Stimulated activated naive CD8-positive, alpha-beta T cell treated with anti-CD3 and anti-CD28 coated beads, Interleukin-15, amount 100 ng/mL, for 72 hours (primary cell): ENCODE measurements around the gene ZIC2.
A peak's percentile ranks its signal among the peaks of the same experiment; 100 is the strongest.
"Not testable (repeated sequence)": the region's sequence is repeated elsewhere in the genome, so short reads cannot be mapped to it uniquely, and the experiment has no call there.

Source experiments
- ATAC-seq: fragments of 150-1000 bp; cut with Tn5 transposase; 2 replicates; pipeline ENCODE4 v1.10.0; 2021; ENCODE audit warnings: mild to moderate bottlenecking, moderate library complexity
- DNase-seq, 2 donors: peaks; one replicate each; pipeline ENCODE4 v3.0.0; 2021 to 2022
- H3K27ac Mint-ChIP-seq, 2 donors: one replicate each; pipeline ENCODE4 v1.8.0; 2022; ENCODE audit warnings: mild to moderate bottlenecking in 2 of 2, mixed read lengths in 2 of 2, moderate library complexity in 2 of 2
- H3K27me3 Mint-ChIP-seq: one replicate; pipeline ENCODE4 v1.8.0; 2022; ENCODE audit warnings: mixed read lengths
- H3K4me1 Mint-ChIP-seq: one replicate; pipeline ENCODE4 v1.8.0; 2022; ENCODE audit warnings: mild to moderate bottlenecking, mixed read lengths
- H3K4me3 Mint-ChIP-seq, 2 donors: one replicate each; pipeline ENCODE4 v1.8.0; 2022; ENCODE audit warnings: mild to moderate bottlenecking in 2 of 2, mixed read lengths in 2 of 2, moderate library complexity in 1 of 2
- H3K9me3 Mint-ChIP-seq, 2 donors: one replicate each; pipeline ENCODE4 v1.8.0; 2022; ENCODE audit warnings: mixed read lengths in 2 of 2

Gene ZIC2

DNA sequence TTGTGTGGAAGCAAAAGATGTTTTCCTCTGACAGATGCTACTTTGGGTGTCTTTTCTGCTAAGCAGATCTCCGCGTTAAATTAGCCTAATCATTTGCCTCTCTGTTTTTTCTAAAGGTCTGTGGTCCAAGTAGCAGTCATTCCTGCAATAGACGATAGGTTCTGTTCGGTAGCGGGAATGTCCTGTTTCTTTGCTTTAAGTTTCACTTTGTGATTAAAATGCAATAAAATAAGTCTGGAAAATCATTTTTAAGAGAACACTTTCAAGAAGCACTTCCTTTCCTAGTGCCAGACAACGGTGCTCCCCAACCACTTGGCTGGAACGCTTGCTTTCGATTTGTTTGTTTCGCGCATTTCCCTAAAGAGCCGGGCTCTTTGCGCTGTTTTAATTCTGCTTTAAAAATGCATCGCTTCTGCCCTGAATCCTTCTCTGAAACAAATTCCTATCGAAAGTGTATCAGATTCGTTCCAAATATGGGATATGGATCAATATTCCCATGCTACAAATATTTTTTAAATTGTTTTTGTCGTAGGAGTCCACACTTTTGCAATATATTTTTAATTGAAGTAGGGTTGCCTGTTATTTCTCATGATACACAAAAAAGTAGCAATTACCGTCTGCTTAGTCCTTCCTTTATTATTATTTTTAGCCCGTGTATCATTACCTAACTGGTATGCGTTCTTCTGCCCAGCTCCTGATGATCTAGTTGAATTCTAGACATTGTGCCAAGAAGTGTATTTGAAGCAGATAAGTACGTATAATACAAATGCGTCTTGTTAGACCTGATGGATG is 14.2 kb downstream of the ZIC2 start:
- Mint-ChIP-seq H3K9me3 (peaks cover 0 to 6% of the 10 kb centered on the region in 2 donors), H3K27ac (no peak overlapping the region)

DNA sequence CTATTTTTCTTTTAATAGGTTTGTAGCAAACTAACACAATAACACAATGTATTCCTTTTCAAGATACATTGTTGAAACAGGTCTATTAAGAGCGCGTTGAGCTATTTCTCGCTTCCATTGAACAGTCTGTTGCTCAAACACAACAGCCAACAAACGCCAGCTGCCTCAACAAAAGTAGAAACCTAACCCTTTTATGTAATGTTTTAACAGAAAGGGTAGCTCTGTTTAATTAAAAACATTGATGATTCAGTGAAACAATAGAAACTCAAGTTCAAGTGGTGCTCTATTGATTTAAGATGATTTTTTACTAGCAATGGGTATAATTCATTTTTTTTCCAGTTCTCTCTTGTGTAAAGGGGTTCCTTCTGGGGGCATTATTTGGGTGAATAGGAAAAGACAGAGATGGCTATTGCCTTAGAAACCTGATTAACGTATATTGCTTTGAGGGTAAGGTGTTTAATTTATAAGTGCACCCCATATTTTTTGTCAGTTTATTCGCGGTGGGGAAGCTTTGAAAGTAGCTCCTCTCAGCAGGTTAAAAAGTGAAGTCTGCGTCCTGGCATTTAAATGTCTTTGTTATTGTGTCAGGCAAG is 14.9 kb downstream of the ZIC2 start:
- Mint-ChIP-seq H3K4me1 (peaks cover 30% of the 10 kb centered on the region), H3K4me3 (no peak overlapping the region), H3K9me3 (peaks cover 0 to 6% of the 10 kb centered on the region in 2 donors), H3K27me3 (peaks cover 81% of the 10 kb centered on the region), H3K27ac (no peak overlapping the region)
- no peak for DNase-seq
- ATAC-seq = no peak

More for the DNA sequence above, 14.2 kb downstream of the ZIC2 start:
- DNase-seq = no peak
- no peak for ATAC-seq
- peaks cover 88% of the 10 kb centered on the region for H3K27me3 Mint-ChIP-seq
- peaks cover 30% of the 10 kb centered on the region for H3K4me1 Mint-ChIP-seq
- no peak overlapping the region for H3K4me3 Mint-ChIP-seq

DNA sequence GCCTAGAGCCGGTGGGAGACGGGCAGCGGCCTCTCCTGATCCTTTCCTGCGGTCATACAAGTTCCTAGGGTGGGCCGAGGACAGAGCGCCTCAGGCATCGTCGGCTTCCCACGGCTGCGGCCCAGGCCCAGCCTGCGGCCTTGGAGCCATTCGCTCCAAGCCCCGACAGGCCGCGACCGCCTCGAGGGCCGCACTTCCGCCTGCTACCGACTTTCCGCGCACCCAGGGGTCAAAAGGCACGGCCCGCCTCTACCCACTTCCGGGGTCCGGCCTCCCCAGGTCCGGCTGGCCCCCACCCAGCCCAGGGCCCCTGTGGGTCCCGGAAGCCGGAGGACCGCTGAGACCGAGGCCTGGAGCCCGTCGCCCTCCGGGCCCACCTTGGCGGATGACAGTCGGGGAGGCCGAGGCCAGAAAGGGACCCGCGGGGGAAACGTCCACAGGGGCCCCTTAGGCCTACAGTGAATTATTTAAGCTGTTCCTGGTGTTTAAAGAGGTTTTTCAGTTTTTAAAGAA is 16.2 kb downstream of the ZIC2 start:
- Mint-ChIP-seq H3K27me3 (peaks cover 77% of the 10 kb centered on the region), H3K4me1 (peaks cover 27% of the 10 kb centered on the region), H3K27ac (no peak overlapping the region), H3K9me3 (no peaks in the 10 kb centered on the region), H3K4me3 (no peak overlapping the region)
- DNase-seq (no peak), ATAC-seq (no peak)

DNA sequence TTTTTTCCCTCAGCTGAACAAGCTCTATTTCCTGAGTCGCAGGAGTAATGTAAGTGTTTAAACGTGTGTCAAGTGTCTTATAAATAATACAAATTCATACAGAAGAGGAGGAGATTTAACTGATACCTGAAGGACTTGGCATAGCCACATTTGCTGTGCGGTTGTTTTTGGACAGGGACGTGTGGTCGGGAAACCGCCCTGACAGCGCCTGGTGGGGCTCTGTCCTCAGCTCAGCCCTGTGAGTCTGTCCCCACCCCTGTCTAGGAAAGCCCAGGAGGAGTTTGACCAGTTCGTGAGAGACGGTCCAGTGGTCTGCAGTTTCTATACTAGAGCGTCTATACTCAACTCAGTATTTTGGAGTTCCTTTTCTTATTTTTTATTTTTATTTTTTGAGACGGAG is 16.7 kb downstream of the ZIC2 start:
- Mint-ChIP-seq H3K27me3 (peaks cover 77% of the 10 kb centered on the region), H3K9me3 (peaks cover 0 to 3% of the 10 kb centered on the region in 2 donors), H3K4me1 (peaks cover 22% of the 10 kb centered on the region), H3K4me3 (no peak overlapping the region), H3K27ac (no peak overlapping the region)
- no peak for ATAC-seq
- no peak for DNase-seq

DNA sequence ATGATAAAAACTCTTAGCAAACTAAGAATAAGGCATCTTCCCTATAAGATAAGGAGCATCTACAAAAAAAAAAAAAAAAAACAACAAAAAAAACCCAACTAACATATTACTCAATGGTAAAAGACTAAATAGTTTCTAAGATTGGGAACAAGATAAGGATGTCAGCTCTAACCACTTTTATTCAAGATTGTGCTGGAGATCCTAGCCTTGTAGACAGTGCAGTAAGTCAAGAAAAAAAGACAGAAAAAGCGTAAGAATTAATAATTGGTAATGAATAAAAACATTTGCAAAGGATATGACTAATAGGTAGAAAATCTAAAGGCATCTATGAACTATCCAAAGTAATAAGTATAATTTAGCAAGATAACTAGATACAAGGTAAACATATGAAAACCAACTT is 33.0 kb downstream of the ZIC2 start:
- Mint-ChIP-seq H3K27ac (peak overlapping the region in 1 of 2 donors; percentile 35), H3K4me3 (no peak overlapping the region), H3K27me3 (peaks cover 24% of the 10 kb centered on the region), H3K4me1 (no peaks in the 10 kb centered on the region), H3K9me3 (no peaks in the 10 kb centered on the region)
- ATAC-seq = no peak
- no peak for DNase-seq

DNA sequence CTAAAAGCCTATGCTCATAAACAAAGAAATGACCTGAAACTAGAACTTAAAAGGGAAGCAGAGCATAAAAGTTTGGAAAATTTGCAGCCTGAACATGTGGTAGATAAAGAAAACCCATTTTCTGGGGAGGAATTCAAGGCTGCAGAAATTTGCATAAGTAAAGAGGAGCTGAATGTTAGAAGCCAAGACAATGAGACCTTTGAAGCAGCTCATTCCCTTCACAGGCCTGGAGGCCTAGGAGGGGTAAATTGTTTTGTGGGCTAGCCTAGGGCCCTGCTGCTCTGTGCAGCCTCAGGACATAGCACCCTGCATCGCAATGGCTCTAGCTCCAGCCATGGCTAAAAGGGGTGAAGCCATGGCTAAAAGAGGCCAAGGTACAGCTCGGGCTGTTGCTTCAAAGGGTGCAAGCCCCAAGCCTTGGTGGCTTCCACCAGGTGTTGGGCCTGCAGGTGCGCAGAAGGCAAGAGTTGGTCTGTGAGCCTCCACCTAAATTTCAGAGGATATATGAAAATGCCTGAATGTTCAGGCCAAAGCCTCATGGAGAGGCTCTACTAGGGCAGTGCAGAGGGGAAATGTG is 38.3 kb downstream of the ZIC2 start:
- DNase-seq = no peak
- Mint-ChIP-seq H3K27ac (no peak overlapping the region), H3K9me3 (no peaks in the 10 kb centered on the region), H3K27me3 (peaks cover 5% of the 10 kb centered on the region), H3K4me1 (no peaks in the 10 kb centered on the region), H3K4me3 (no peak overlapping the region)
- ATAC-seq = no peak

DNA sequence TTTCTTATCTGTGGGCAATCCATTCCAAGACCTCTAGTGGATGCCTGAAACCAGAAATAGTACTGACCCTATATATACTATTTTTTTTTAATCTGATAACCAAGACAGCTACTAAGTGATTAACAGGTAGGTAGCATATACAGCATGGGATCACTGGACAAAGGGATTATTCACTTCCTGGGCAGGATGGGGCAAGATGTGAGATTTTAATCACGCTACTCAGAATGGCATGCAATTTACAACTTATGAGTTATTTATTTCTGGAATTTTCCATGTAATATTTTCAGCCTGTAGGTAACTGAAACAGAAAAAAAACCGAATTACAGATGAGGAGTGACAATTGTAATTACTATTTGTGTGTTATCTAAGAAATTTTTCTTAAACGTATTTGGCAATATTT is 41.2 kb downstream of the ZIC2 start:
- Mint-ChIP-seq H3K4me3 (no peak overlapping the region), H3K4me1 (no peaks in the 10 kb centered on the region), H3K27me3 (no peaks in the 10 kb centered on the region), H3K9me3 (no peaks in the 10 kb centered on the region), H3K27ac (no peak overlapping the region)
- DNase-seq = no peak
- no peak for ATAC-seq

DNA sequence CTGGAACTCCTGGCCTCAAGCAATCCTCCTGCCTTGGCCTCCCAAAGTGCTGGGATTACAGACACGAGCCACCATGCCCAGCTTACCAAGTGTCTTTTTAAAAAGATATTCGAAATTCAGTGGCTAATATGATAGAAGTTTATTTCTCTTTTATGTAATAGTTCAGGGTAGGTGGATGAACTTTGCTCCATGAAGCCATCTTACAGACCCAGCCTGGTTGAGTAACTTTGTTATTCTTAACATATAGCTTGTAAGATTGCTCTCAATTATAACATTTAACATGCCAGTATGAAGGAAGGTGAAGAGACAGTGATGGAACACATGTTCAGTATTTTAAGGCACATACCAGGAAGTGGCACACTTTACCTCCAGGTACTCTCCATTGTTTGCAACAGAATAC is 42.4 kb downstream of the ZIC2 start:
- H3K27me3 Mint-ChIP-seq = no peaks in the 10 kb centered on the region
- no peak overlapping the region for H3K27ac Mint-ChIP-seq
- H3K4me1 Mint-ChIP-seq = no peaks in the 10 kb centered on the region
- no peak for ATAC-seq
- no peaks in the 10 kb centered on the region for H3K9me3 Mint-ChIP-seq
- H3K4me3 Mint-ChIP-seq = no peak overlapping the region
- no peak for DNase-seq

DNA sequence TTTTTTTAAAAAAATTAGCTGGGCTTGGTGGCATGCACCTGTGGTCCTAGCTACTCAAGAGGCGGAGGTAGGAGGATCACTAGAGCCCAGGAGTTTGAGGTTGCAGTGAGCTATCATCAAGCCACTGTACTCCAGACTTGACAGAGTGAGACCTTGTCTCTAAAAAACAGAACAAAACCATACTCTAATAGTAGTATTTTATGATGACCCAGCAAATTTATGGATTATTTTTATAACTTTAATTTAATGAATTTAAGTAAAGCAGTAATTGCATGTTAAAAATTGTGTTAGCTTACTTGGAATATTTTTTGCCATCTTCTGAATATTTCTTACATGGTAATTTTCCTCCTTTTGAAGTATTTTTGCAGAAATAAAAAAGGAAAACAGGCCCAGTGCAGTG is 48.3 kb downstream of the ZIC2 start:
- H3K27me3 Mint-ChIP-seq = peaks cover 7% of the 10 kb centered on the region
- H3K4me1 Mint-ChIP-seq = no peaks in the 10 kb centered on the region
- DNase-seq (no peak), ATAC-seq (no peak)
- H3K27ac Mint-ChIP-seq = peak overlapping the region in 1 of 2 donors; percentile 74
- no peaks in the 10 kb centered on the region for H3K9me3 Mint-ChIP-seq
- H3K4me3 Mint-ChIP-seq = no peak overlapping the region

DNA sequence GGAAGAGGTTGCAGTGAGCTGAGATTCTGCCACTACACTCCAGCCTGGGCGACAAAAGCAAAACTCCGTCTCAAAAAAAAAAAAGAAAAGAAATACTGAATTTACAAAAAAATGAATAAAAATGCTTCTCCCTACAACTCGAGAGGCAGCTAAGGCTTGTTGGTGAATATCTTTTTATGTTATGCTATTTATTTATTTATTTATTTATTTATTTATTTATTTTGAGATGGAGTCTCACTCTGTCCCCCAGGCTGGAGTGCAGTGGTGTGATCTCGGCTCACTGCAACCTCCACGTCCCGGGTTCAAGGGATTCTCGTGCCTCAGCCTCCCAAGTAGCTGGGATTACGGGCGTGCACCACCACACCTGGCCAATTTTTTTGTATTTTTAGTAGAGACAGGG is 51.1 kb downstream of the ZIC2 start:
- not testable (repeated sequence) for H3K9me3 Mint-ChIP-seq, H3K4me3 Mint-ChIP-seq, H3K27ac Mint-ChIP-seq, ATAC-seq, H3K4me1 Mint-ChIP-seq, H3K27me3 Mint-ChIP-seq, DNase-seq

DNA sequence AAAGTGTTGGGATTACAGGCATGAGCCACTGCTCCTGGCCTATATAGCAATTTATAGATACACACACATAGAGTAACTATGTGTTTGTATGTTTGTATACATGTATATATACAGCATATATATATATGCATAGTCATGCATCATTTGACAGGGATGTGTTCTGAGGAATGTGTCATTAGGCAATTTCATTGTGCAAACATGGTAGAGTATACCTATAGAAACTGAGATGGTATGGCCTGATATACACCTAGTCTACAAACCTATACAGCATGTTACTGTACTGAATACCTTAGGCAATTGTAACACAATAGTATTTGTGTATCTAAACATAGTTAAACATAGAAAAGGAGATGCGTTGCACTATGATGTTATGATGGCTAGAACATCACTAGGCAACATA is 54.4 kb downstream of the ZIC2 start:
- Mint-ChIP-seq H3K4me3 (no peak overlapping the region), H3K27me3 (peaks cover 15% of the 10 kb centered on the region), H3K4me1 (no peaks in the 10 kb centered on the region), H3K27ac (no peak overlapping the region), H3K9me3 (no peaks in the 10 kb centered on the region)
- DNase-seq = no peak
- no peak for ATAC-seq
